MM.1S (cell line): ENCODE measurements around the gene SCGB2B2.

Source experiments
- EZH2 ChIP-seq: fragments of 300-600 bp; sonication (generic); optimal IDR thresholded peaks from 2 replicates; pipeline ENCODE3; 2017; ENCODE audit warnings: low read depth, mild to moderate bottlenecking, antibody characterized with exemption, low read length, mixed read lengths
- EZH2phosphoT487 ChIP-seq: fragments of 300-600 bp; sonication (generic); IDR thresholded peaks from 2 replicates; pipeline ENCODE4 v1.6.1; 2018; ENCODE audit warnings: antibody characterized with exemption, low read length
- TF ChIP-seq, protein P1 (sequence below): fragments of 300-600 bp; sonication (generic); IDR thresholded peaks from 2 replicates; pipeline ENCODE4 v1.5.1; 2016; ENCODE audit warnings: antibody characterized with exemption, low read length, mixed read lengths

DNA sequence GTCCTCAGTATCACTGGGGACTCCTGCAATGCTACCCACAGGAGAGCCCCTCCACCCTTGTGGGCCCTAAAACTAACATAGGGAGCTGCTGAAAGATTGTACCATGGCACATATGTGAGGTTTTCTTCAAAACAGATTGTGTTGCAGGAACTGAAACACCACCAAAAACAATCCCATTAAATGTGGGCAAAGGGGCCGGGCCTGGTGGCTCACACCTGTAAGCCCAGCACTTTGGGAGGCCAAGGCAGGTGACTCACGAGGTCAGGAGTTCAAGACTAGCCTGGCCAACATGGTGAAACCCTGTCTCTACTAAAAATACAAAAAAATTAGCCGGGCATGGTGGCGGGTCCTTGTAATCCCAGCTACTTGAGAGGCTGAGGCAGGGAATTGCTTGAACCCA is 34.7 kb downstream of the SCGB2B2 start:
- TF ChIP-seq, protein P1, sequence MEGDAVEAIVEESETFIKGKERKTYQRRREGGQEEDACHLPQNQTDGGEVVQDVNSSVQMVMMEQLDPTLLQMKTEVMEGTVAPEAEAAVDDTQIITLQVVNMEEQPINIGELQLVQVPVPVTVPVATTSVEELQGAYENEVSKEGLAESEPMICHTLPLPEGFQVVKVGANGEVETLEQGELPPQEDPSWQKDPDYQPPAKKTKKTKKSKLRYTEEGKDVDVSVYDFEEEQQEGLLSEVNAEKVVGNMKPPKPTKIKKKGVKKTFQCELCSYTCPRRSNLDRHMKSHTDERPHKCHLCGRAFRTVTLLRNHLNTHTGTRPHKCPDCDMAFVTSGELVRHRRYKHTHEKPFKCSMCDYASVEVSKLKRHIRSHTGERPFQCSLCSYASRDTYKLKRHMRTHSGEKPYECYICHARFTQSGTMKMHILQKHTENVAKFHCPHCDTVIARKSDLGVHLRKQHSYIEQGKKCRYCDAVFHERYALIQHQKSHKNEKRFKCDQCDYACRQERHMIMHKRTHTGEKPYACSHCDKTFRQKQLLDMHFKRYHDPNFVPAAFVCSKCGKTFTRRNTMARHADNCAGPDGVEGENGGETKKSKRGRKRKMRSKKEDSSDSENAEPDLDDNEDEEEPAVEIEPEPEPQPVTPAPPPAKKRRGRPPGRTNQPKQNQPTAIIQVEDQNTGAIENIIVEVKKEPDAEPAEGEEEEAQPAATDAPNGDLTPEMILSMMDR = no peak
- TF ChIP-seq EZH2 (no peak), EZH2phosphoT487 (no peak)
